K562 (cell line): ENCODE measurements around the gene TBXA2R. TPM values are rescaled to one million over a fixed set of nuclear protein-coding genes. Genes with fewer than 3 reads are reported as not detected.

Source experiments
- BCOR ChIP-seq: fragments of 450-650 bp; IDR thresholded peaks from 2 replicates; pipeline ENCODE4 v1.6.1; 2016
- CC2D1A ChIP-seq: fragments of 450-650 bp; IDR thresholded peaks from 2 replicates; pipeline ENCODE4 v1.6.1; 2017; ENCODE audit warnings: mild to moderate bottlenecking
- DDX20 ChIP-seq: fragments of 450-650 bp; IDR thresholded peaks from 2 replicates; pipeline ENCODE4 v1.6.1; 2016; ENCODE audit warnings: missing genetic modification characterization, low read depth, mild to moderate bottlenecking, missing compliant biosample characterization, moderate library complexity
- DPF2 ChIP-seq: fragments of 450-650 bp; IDR thresholded peaks from 2 replicates; pipeline ENCODE4 v1.6.1; 2016
- E2F4 ChIP-seq: sonication (generic); formaldehyde crosslinking; IDR thresholded peaks from 2 replicates; pipeline ENCODE4 v1.8.0; 2022; ENCODE audit warnings: mild to moderate bottlenecking, low read depth, missing genetic modification reagents
- FOXK1 ChIP-seq: sonication (generic); formaldehyde crosslinking; IDR thresholded peaks from 2 replicates; pipeline ENCODE4 v1.8.0; 2022; ENCODE audit warnings: missing genetic modification reagents, mild to moderate bottlenecking, borderline replicate concordance
- HDGF ChIP-seq: fragments of 450-650 bp; IDR thresholded peaks from 2 replicates; pipeline ENCODE4 v1.6.1; 2016
- HINFP ChIP-seq: fragments of 450-650 bp; conservative IDR thresholded peaks from 2 replicates; pipeline ENCODE4 v1.6.1; 2016; ENCODE audit warnings: missing genetic modification characterization, low read depth, mild to moderate bottlenecking, control low read depth, missing compliant biosample characterization
- MCM2 ChIP-seq: fragments of 450-650 bp; IDR thresholded peaks from 2 replicates; pipeline ENCODE4 v1.6.1; 2017; ENCODE audit warnings: low read depth, mild to moderate bottlenecking
- MECOM ChIP-seq: fragments of 250-450 bp; sonication (Bioruptor Pico); IDR thresholded peaks from 2 replicates; pipeline ENCODE4 v1.8.0; 2022; ENCODE audit warnings: inconsistent platforms
- MTA1 ChIP-seq: fragments of 450-650 bp; IDR thresholded peaks from 2 replicates; pipeline ENCODE4 v1.6.1; 2017; ENCODE audit warnings: borderline replicate concordance
- NFXL1 ChIP-seq: fragments of 450-650 bp; formaldehyde crosslinking; IDR thresholded peaks from 2 replicates; pipeline ENCODE4 v1.4.0; 2021; ENCODE audit warnings: mild to moderate bottlenecking
- RBM39 ChIP-seq: fragments of 200-400 bp; formaldehyde crosslinking; optimal IDR thresholded peaks from 2 replicates; pipeline ENCODE3; 2018; ENCODE audit warnings: low read depth, low read length
- RUNX1 ChIP-seq: sonication (generic); IDR thresholded peaks from 2 replicates; pipeline ENCODE4 v1.6.1; 2016; ENCODE audit warnings: antibody characterized with exemption, low read depth
- SRSF1 ChIP-seq: fragments of 200-400 bp; formaldehyde crosslinking; IDR thresholded peaks from 2 replicates; pipeline ENCODE4 v1.6.1; 2017; ENCODE audit warnings: mild to moderate bottlenecking, low read depth, low read length, moderate library complexity
- STAG1 ChIP-seq: sonication (generic); formaldehyde crosslinking; IDR thresholded peaks from 2 replicates; pipeline ENCODE4 v1.5.0; 2020; ENCODE audit warnings: missing genetic modification reagents, borderline replicate concordance
- STAT6 ChIP-seq: sonication (generic); formaldehyde crosslinking; IDR thresholded peaks from 2 replicates; pipeline ENCODE4 v1.8.1; 2023; ENCODE audit warnings: mild to moderate bottlenecking, missing genetic modification reagents
- ZNF584 ChIP-seq: fragments of 200-800 bp; sonication (Bioruptor generic); IDR thresholded peaks from 2 replicates; pipeline ENCODE4 v1.6.1; 2016; ENCODE audit warnings: low read depth, mild to moderate bottlenecking, missing genetic modification characterization, missing compliant biosample characterization
- polyA plus RNA-seq, 8 experiments: library from polyadenylated mRNA; depleted of rRNA in 4 of 8; stranded (reverse) in 5 of 8; unstranded in 3 of 8; fragments of >200 nt; fragmentation: Nextera tagmentation in 2 of 8; fragmentation: Illumina TruSeq in 1 of 8; extraction: Ambion mirVana in 2 of 8; extraction: Trizol in 1 of 8; gene quantifications; 2 replicates each; pipeline versions ENCODE4 v1.2.1 to v1.2.3, GENCODE V29; 2011 to 2014; ENCODE audit warnings: inconsistent platforms in 1 of 8, missing spikeins in 1 of 8
- total RNA-seq, 7 experiments: library from RNA; depleted of rRNA in 6 of 7; stranded (reverse); fragments of >200 nt in 6 of 7; fragmentation: Illumina TruSeq in 2 of 7; extraction: Trizol in 2 of 7; gene quantifications; 2 replicates each; pipeline versions ENCODE4 v1.2.1 to v1.2.3, GENCODE V29; 2011 to 2021; ENCODE audit warnings: low replicate concordance in 1 of 7
- TF ChIP-seq, protein P1 (sequence below): fragments of 250-450 bp; sonication (Bioruptor Pico); IDR thresholded peaks from 2 replicates; pipeline ENCODE4 v1.8.0; 2022; ENCODE audit warnings: inconsistent platforms, mild to moderate bottlenecking, moderate library complexity, borderline replicate concordance
- TF ChIP-seq, protein P2 (sequence below): fragments of 250-450 bp; sonication (Bioruptor Pico); IDR thresholded peaks from 2 replicates; pipeline ENCODE4 v1.5.0; 2021

Gene TBXA2R
- total and polyA plus RNA-seq, 9 of the 15 experiments (the other 6 are each of a cell fraction or from before 2014, with no cell fraction given): 1.5 to 24.0 (median 2.8) TPM

DNA sequence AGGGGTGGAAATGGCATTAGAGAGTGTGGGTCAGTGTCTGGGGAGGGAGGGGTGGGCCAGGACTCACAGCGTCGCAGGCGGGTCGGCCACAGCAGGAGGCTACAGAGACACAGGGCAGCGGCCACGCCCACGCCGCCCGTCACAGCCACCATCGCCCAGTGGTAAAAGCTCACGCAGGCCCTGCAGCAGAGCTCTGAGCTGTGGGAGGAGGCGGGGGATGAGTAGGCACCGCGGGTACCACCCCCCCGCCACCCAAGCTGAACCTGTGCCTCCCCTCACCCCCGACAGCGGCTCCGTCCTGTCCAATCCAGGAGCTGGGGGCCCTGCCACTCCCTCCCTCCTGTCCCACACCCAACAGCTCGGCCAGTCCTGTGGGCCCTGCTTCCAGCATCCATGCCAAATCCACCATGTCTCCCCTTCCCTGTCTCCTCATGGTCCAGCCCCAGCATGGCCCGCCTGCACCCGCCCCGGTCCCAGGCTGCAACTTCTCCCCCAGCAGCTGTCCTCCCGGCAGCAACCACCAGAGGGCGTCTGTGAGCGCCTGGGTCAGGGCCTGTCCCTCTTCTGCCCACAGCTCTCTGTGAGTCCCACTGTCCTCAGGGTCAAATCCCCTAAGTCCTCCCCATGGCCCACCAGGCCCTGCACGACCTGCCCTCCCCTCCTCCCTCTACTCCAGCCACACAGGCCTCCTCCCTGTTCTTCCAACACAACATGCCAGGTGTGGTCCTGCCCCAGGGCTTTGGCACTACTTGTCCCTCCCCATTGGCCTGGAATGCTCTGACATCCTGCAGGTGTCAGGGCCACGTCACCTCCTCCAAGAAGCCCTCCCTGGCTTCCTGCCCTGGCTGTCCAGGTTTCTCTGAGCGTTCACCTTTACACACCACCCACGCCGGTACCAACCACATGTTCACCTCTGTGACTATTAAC lies 61.7 kb downstream of the TBXA2R start (continued):
- TF ChIP-seq DPF2: no peak
- TF ChIP-seq, protein P1, sequence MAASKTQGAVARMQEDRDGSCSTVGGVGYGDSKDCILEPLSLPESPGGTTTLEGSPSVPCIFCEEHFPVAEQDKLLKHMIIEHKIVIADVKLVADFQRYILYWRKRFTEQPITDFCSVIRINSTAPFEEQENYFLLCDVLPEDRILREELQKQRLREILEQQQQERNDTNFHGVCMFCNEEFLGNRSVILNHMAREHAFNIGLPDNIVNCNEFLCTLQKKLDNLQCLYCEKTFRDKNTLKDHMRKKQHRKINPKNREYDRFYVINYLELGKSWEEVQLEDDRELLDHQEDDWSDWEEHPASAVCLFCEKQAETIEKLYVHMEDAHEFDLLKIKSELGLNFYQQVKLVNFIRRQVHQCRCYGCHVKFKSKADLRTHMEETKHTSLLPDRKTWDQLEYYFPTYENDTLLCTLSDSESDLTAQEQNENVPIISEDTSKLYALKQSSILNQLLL (CRISPR knock-in tag): no peak
- TF ChIP-seq RUNX1: no peak
- peak; percentile 96 for TF ChIP-seq HDGF
- no peak for TF ChIP-seq ZNF584 (CRISPR knock-in tag)
- TF ChIP-seq DDX20 (tag): no peak
- no peak for TF ChIP-seq SRSF1
- TF ChIP-seq MCM2: no peak
- peak; percentile 81 for TF ChIP-seq STAG1 (CRISPR knock-in tag)
- no peak for TF ChIP-seq RBM39
- no peak for TF ChIP-seq HINFP
- TF ChIP-seq MECOM (CRISPR knock-in tag): no peak
- TF ChIP-seq NFXL1: no peak
- TF ChIP-seq E2F4 (CRISPR knock-in tag): no peak
- no peak for TF ChIP-seq STAT6 (CRISPR knock-in tag)
- peak; percentile 50; the same call in 1 of the 2 replicates for TF ChIP-seq MTA1
- peak; percentile 91 for TF ChIP-seq BCOR
- TF ChIP-seq CC2D1A: peak; percentile 69
- TF ChIP-seq FOXK1: no peak
- TF ChIP-seq, protein P2, sequence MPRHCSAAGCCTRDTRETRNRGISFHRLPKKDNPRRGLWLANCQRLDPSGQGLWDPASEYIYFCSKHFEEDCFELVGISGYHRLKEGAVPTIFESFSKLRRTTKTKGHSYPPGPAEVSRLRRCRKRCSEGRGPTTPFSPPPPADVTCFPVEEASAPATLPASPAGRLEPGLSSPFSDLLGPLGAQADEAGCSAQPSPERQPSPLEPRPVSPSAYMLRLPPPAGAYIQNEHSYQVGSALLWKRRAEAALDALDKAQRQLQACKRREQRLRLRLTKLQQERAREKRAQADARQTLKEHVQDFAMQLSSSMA (CRISPR knock-in tag): no peak
